ENCODE measurements around the gene ZDHHC11. TPM values are rescaled to one million over a fixed set of nuclear protein-coding genes. Genes with fewer than 3 reads are reported as not detected.
"Not testable (repeated sequence)": the region's sequence is repeated elsewhere in the genome, so short reads cannot be mapped to it uniquely, and the experiment has no call there.

Gene ZDHHC11
- total RNA-seq, 2 experiments from 2014 or later: 4.7 to 5.9 TPM

- POLR2A ChIA-PET, CTCF ChIA-PET: not testable (repeated sequence)
Observed at GRCh38 chr5:782356-782755, 68.4 kb downstream of the ZDHHC11 start.

GRCh38 chr5:780571-780970 is 70.2 kb downstream of the ZDHHC11 start:
- POLR2A ChIA-PET, CTCF ChIA-PET: not testable (repeated sequence)

GRCh38 chr5:778967-779366 is 71.8 kb downstream of the ZDHHC11 start:
- POLR2A ChIA-PET: not testable (repeated sequence)
- CTCF ChIA-PET: interaction anchor here (0.6 kb wide), 1 partner anchor 629 kb away, joined by 3 read pairs; no protein-coding TSS in a partner anchor

GRCh38 chr5:778421-778820 is 72.4 kb downstream of the ZDHHC11 start:
- POLR2A ChIA-PET, CTCF ChIA-PET: not testable (repeated sequence)

GRCh38 chr5:777756-778161 is 73.0 kb downstream of the ZDHHC11 start:
- CTCF ChIA-PET: no interaction called here
- POLR2A ChIA-PET: no interaction called here

- POLR2A ChIA-PET: no interaction called here
- CTCF ChIA-PET: no interaction called here
Observed at GRCh38 chr5:776862-777711, 73.7 kb downstream of the ZDHHC11 start.

- ChIA-PET POLR2A (no interaction called here), CTCF (no interaction called here)
Observed at GRCh38 chr5:775961-776861, 74.6 kb downstream of the ZDHHC11 start.

GRCh38 chr5:775595-775960 is 75.2 kb downstream of the ZDHHC11 start:
- POLR2A ChIA-PET, CTCF ChIA-PET: not testable (repeated sequence)

GRCh38 chr5:774854-775505 is 75.8 kb downstream of the ZDHHC11 start:
- POLR2A ChIA-PET, CTCF ChIA-PET: not testable (repeated sequence)

GRCh38 chr5:774304-774703 is 76.5 kb downstream of the ZDHHC11 start:
- POLR2A ChIA-PET, CTCF ChIA-PET: not testable (repeated sequence)

GRCh38 chr5:773517-774264 is 77.1 kb downstream of the ZDHHC11 start:
- CTCF ChIA-PET: no interaction called here
- POLR2A ChIA-PET: no interaction called here

GRCh38 chr5:772931-773330 is 77.9 kb downstream of the ZDHHC11 start:
- CTCF ChIA-PET, POLR2A ChIA-PET: not testable (repeated sequence)

- CTCF ChIA-PET, POLR2A ChIA-PET: not testable (repeated sequence)
Observed at GRCh38 chr5:772547-772890, 78.3 kb downstream of the ZDHHC11 start.

- CTCF ChIA-PET, POLR2A ChIA-PET: not testable (repeated sequence)
Observed at GRCh38 chr5:771841-772546, 78.8 kb downstream of the ZDHHC11 start.

- CTCF ChIA-PET, POLR2A ChIA-PET: not testable (repeated sequence)
Observed at GRCh38 chr5:771087-771781, 79.6 kb downstream of the ZDHHC11 start.

- CTCF ChIA-PET, POLR2A ChIA-PET: not testable (repeated sequence)
Observed at GRCh38 chr5:770585-770984, 80.2 kb downstream of the ZDHHC11 start.

GRCh38 chr5:769485-770145 is 81.2 kb downstream of the ZDHHC11 start:
- CTCF ChIA-PET, POLR2A ChIA-PET: not testable (repeated sequence)

GRCh38 chr5:766666-767431 is 83.9 kb downstream of the ZDHHC11 start:
- POLR2A ChIA-PET: no interaction called here
- CTCF ChIA-PET: no interaction called here

Data from activated CD8-positive, alpha-beta memory T cell treated with anti-CD3 and anti-CD28 coated beads for 36 hours (primary cell).